K562 (cell line): ENCODE measurements around the gene HPCAL1. TPM values are rescaled to one million over a fixed set of nuclear protein-coding genes. Genes with fewer than 3 reads are reported as not detected.

Experiments
- ARHGAP35 ChIP-seq: fragments of 450-650 bp; IDR thresholded peaks from 2 replicates; pipeline ENCODE4 v1.6.1; 2018; ENCODE audit not compliant: partially characterized antibody
- BCLAF1 ChIP-seq, 2 experiments: fragments of 450-650 bp in 1 of 2; IDR thresholded peaks; 2 replicates each; pipeline ENCODE4 v1.6.1; 2011 to 2017; ENCODE audit warnings: low read depth in 2 of 2, antibody characterized with exemption in 1 of 2, borderline replicate concordance in 1 of 2, low read length in 1 of 2, mild to moderate bottlenecking in 1 of 2, mixed read lengths in 1 of 2; ENCODE audit not compliant: control insufficient read depth in 1 of 2
- CBX3 ChIP-seq, 2 experiments: IDR thresholded peaks; 1 replicate in 1 of 2; 2 replicates in 1 of 2; pipeline ENCODE4 v1.6.1; 2012; ENCODE audit warnings: inconsistent platforms in 2 of 2, low read length in 2 of 2, borderline replicate concordance in 1 of 2, control low read depth in 1 of 2
- CCAR2 ChIP-seq: fragments of 200-400 bp; formaldehyde crosslinking; IDR thresholded peaks from 2 replicates; pipeline ENCODE4 v1.6.1; 2017; ENCODE audit warnings: mild to moderate bottlenecking, low read depth, low read length
- CREB3L1 ChIP-seq: fragments of 450-650 bp; IDR thresholded peaks from 2 replicates; pipeline ENCODE4 v1.6.1; 2014; ENCODE audit warnings: low read depth, mild to moderate bottlenecking, moderate library complexity, borderline replicate concordance
- EP400 ChIP-seq: fragments of 450-650 bp; IDR thresholded peaks from 2 replicates; pipeline ENCODE4 v1.6.1; 2017; ENCODE audit warnings: antibody characterized with exemption, mild to moderate bottlenecking, moderate library complexity
- ESRRB ChIP-seq: fragments of 250-450 bp; sonication (Bioruptor Pico); IDR thresholded peaks from 2 replicates; pipeline ENCODE4 v1.5.0; 2020; ENCODE audit warnings: mild to moderate bottlenecking, moderate library complexity, borderline replicate concordance
- ETV1 ChIP-seq: fragments of 450-650 bp; conservative IDR thresholded peaks from 2 replicates; pipeline ENCODE4 v1.6.1; 2016; ENCODE audit warnings: missing genetic modification characterization, control low read depth, low read depth, missing compliant biosample characterization
- FOS ChIP-seq: IDR thresholded peaks from 3 replicates; pipeline ENCODE4 v1.6.1; 2011; ENCODE audit not compliant: insufficient read length; ENCODE audit errors: extremely low read depth
- GTF2F1 ChIP-seq: IDR thresholded peaks from 2 replicates; pipeline ENCODE4 v1.6.1; 2011; ENCODE audit warnings: low read depth, low read length, improper control_type of control experiment
- MBD2 ChIP-seq: sonication (generic); IDR thresholded peaks from 2 replicates; pipeline ENCODE4 v1.6.1; 2016; ENCODE audit warnings: low read depth, borderline replicate concordance
- MEIS2 ChIP-seq: fragments of 450-650 bp; IDR thresholded peaks from 2 replicates; pipeline ENCODE4 v1.6.1; 2014; ENCODE audit warnings: mild to moderate bottlenecking; ENCODE audit not compliant: partially characterized antibody
- NCOR1 ChIP-seq: fragments of 450-650 bp; IDR thresholded peaks from 2 replicates; pipeline ENCODE4 v1.6.1; 2016; ENCODE audit warnings: mild to moderate bottlenecking, moderate library complexity
- PHF20 ChIP-seq: fragments of 450-650 bp; IDR thresholded peaks from 2 replicates; pipeline ENCODE4 v1.6.1; 2018; ENCODE audit not compliant: partially characterized antibody
- TFAM ChIP-seq: fragments of 250-450 bp; sonication (Bioruptor Pico); conservative IDR thresholded peaks from 2 replicates; pipeline ENCODE4 v1.5.0; 2021; ENCODE audit warnings: mild to moderate bottlenecking, moderate library complexity
- WHSC1 ChIP-seq: IDR thresholded peaks from one replicate; pipeline ENCODE4 v1.6.1; 2012; ENCODE audit warnings: low read length, control low read depth, inconsistent platforms
- ZKSCAN8 ChIP-seq: fragments of 200-800 bp; sonication (Bioruptor generic); IDR thresholded peaks from 2 replicates; pipeline ENCODE4 v1.6.1; 2016; ENCODE audit warnings: missing genetic modification characterization, missing compliant biosample characterization
- ZNF124 ChIP-seq: sonication (generic); formaldehyde crosslinking; IDR thresholded peaks from 2 replicates; pipeline ENCODE4 v1.8.1; 2022; ENCODE audit warnings: missing genetic modification reagents
- ZNF445 ChIP-seq: fragments of 250-450 bp; sonication (Bioruptor Pico); IDR thresholded peaks from 2 replicates; pipeline ENCODE4 v1.4.0; 2020; ENCODE audit warnings: low read depth, mild to moderate bottlenecking, moderate library complexity
- ZNF584 ChIP-seq: fragments of 200-800 bp; sonication (Bioruptor generic); IDR thresholded peaks from 2 replicates; pipeline ENCODE4 v1.6.1; 2016; ENCODE audit warnings: low read depth, mild to moderate bottlenecking, missing genetic modification characterization, missing compliant biosample characterization
- ZNF655 ChIP-seq: fragments of 250-450 bp; sonication (Bioruptor Pico); IDR thresholded peaks from 2 replicates; pipeline ENCODE4 v1.5.0; 2021
- polyA plus RNA-seq, 8 experiments: library from polyadenylated mRNA; depleted of rRNA in 4 of 8; stranded (reverse) in 5 of 8; unstranded in 3 of 8; fragments of >200 nt; fragmentation: Nextera tagmentation in 2 of 8; fragmentation: Illumina TruSeq in 1 of 8; extraction: Ambion mirVana in 2 of 8; extraction: Trizol in 1 of 8; gene quantifications; 2 replicates each; pipeline versions ENCODE4 v1.2.1 to v1.2.3, GENCODE V29; 2011 to 2014; ENCODE audit warnings: inconsistent platforms in 1 of 8, missing spikeins in 1 of 8
- total RNA-seq, 7 experiments: library from RNA; depleted of rRNA in 6 of 7; stranded (reverse); fragments of >200 nt in 6 of 7; fragmentation: Illumina TruSeq in 2 of 7; extraction: Trizol in 2 of 7; gene quantifications; 2 replicates each; pipeline versions ENCODE4 v1.2.1 to v1.2.3, GENCODE V29; 2011 to 2021; ENCODE audit warnings: low replicate concordance in 1 of 7
- TF ChIP-seq, protein P1 (sequence below): fragments of 250-450 bp; sonication (Bioruptor Pico); IDR thresholded peaks from 2 replicates; pipeline ENCODE4 v1.8.0; 2021; ENCODE audit warnings: moderate library complexity, mild to moderate bottlenecking, inconsistent platforms

HPCAL1 gene
- total and polyA plus RNA-seq, 9 of the 15 experiments (the other 6 are each of a cell fraction or from before 2014, with no cell fraction given) = 2.7 to 65.5 (median 23.9) TPM

DNA sequence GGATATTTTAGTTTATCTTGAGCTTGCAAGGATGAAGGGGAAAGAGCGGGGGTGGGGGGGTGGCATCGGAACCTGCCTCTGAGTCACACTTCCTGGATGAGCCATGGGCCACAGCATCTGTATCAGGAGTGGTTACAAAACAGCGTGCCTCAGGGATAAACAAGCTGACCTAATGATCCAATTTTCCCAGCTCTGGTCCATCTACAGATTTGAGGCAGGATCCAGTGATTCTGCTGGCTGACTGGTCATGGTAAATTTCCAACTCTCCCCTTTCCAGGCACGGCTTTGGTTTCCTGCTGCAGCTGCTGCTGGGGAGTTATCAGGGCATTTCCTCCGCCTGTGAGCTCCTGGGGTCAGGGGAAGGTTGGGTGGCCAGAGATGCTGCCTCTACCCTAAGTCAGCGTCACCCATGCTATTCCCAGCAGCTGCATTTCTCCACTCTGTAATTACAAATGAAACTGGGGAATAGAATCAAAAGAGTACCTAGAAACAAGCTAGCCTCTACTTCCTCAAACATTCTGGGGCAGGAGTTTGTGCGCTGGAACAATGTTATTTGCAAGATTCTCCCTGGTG lies 4.7 kb upstream of the HPCAL1 start (continued):
- no peak for TF ChIP-seq ZNF584 (CRISPR knock-in tag)
- TF ChIP-seq ZNF124 (CRISPR knock-in tag) = no peak
- TF ChIP-seq GTF2F1 = no peak
- no peak for TF ChIP-seq ZKSCAN8 (CRISPR knock-in tag)
- no peak for TF ChIP-seq TFAM (CRISPR knock-in tag)
- TF ChIP-seq BCLAF1 (IDR thresholded peaks at IDR 0.05; ENCODE audit: borderline replicate concordance in 1 of 2, control insufficient read depth in 1 of 2, low read depth in 2 of 2, low read length in 1 of 2) = no peak
- no peak for TF ChIP-seq ESRRB (CRISPR knock-in tag)
- no peak for TF ChIP-seq MEIS2
- 0 out of 2 replicates have a peak, but pooled peaks have one; percentile 39 for TF ChIP-seq ETV1 (tag)
- no peak; a peak in 1 of 3 replicates for TF ChIP-seq CBX3 (IDR thresholded peaks at IDR 0.05; ENCODE audit: borderline replicate concordance in 1 of 2, low read length in 2 of 2)
- no peak for TF ChIP-seq ZNF655
- TF ChIP-seq EP400 = peak; percentile 48; the same call in 1 of the 2 replicates
- no peak for TF ChIP-seq ZNF445 (CRISPR knock-in tag)
- no peak for TF ChIP-seq CREB3L1
- TF ChIP-seq NCOR1 = peak; percentile 31
- TF ChIP-seq ARHGAP35 = no peak
- no peak for TF ChIP-seq PHF20
- 0 out of 2 replicates have a peak, but pooled peaks have one; percentile 31 for TF ChIP-seq MBD2
- no peak for TF ChIP-seq WHSC1
- TF ChIP-seq CCAR2 = no peak
- TF ChIP-seq, protein P1, sequence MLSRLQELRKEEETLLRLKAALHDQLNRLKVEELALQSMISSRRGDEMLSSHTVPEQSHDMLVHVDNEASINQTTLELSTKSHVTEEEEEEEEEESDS (CRISPR knock-in tag) = no peak
- peak; percentile 12 for TF ChIP-seq FOS
